Fibroblast of pulmonary artery (primary cell): ENCODE results near the gene TXNRD2.
"Not testable (repeated sequence)": the region's sequence is repeated elsewhere in the genome, so short reads cannot be mapped to it uniquely, and the experiment has no call there.

Source experiments
- DNase-seq: peaks from one replicate; pipeline ENCODE4 v3.0.0-alpha.2; 2010; ENCODE audit warnings: low read depth
- H3K4me3 ChIP-seq: replicated peaks from 2 replicates; pipeline ENCODE4 v1.5.1; 2011; ENCODE audit warnings: low read depth, mild to moderate bottlenecking, control low read depth, low read length, moderate library complexity
- CTCF ChIP-seq: IDR thresholded peaks from 2 replicates; pipeline ENCODE4 v1.5.1; 2011; ENCODE audit warnings: mild to moderate bottlenecking, control low read depth, low read length, inconsistent platforms; ENCODE audit errors: missing control alignments

TXNRD2 gene

GRCh38 chr22:19931514-19931913 is 10.1 kb downstream of the TXNRD2 start:
- no peak for TF ChIP-seq CTCF
- DNase-seq = no peak
- no peak overlapping the region for H3K4me3 ChIP-seq

- DNase-seq = no peak
- H3K4me3 ChIP-seq = no peak overlapping the region
- TF ChIP-seq CTCF = no peak
Observed at GRCh38 chr22:19930551-19931486, 10.8 kb downstream of the TXNRD2 start.

GRCh38 chr22:19929586-19930550 is 11.8 kb downstream of the TXNRD2 start:
- no peak overlapping the region for H3K4me3 ChIP-seq
- DNase-seq = no peak
- TF ChIP-seq CTCF = no peak

- no peak for TF ChIP-seq CTCF
- no peak overlapping the region for H3K4me3 ChIP-seq
- no peak for DNase-seq
Observed at GRCh38 chr22:19928207-19928606, 13.4 kb downstream of the TXNRD2 start.

- H3K4me3 ChIP-seq = no peak overlapping the region
- DNase-seq = no peak
- no peak for TF ChIP-seq CTCF
Observed at GRCh38 chr22:19927696-19928095, 13.9 kb downstream of the TXNRD2 start.

GRCh38 chr22:19926028-19926427 is 15.6 kb downstream of the TXNRD2 start:
- DNase-seq, H3K4me3 ChIP-seq: not testable (repeated sequence)

GRCh38 chr22:19923914-19924513 is 17.6 kb downstream of the TXNRD2 start:
- no peak for TF ChIP-seq CTCF
- no peak for DNase-seq
- no peak overlapping the region for H3K4me3 ChIP-seq
